Caco-2 (cell line): Measurements from ENCODE around the gene AKT3. TPM values are rescaled to one million over a fixed set of nuclear protein-coding genes. Genes with fewer than 3 reads are reported as not detected.

Experiments
- BruUV-seq: library from RNA; stranded (reverse); fragments of 400-500 nt; replicated peaks from 2 replicates; lab custom pipeline; 2021; lab: Mats Ljungman, UMichigan
- CTCF ChIA-PET: fragments of 300-600 bp; sonication (Branson Sonifier 250); formaldehyde crosslinking; loops from one replicate; lab custom pipeline; 2022; ENCODE audit warnings: antibody characterized with exemption; lab: Charles Lee
- POLR2A ChIA-PET: fragments of 300-600 bp; sonication (Branson Sonifier 250); formaldehyde crosslinking; loops from one replicate; lab custom pipeline; 2022; ENCODE audit warnings: antibody characterized with exemption; lab: Charles Lee
- DNase-seq, 2 experiments: peaks; one replicate each; pipeline versions ENCODE4 v3.0.0 to v3.0.0-alpha.2; 2020 to 2022
- H3K27me3 ChIP-seq: replicated peaks from 2 replicates; pipeline ENCODE4 v1.6.0; 2011; ENCODE audit warnings: low read length; ENCODE audit not compliant: control insufficient read depth, insufficient read depth
- H3K36me3 ChIP-seq: 2 replicates; pipeline ENCODE4 v1.5.1; 2011; ENCODE audit warnings: low read length; ENCODE audit not compliant: control insufficient read depth, insufficient read depth
- H3K4me1 ChIP-seq: fragments of 250-450 bp; sonication (Bioruptor Pico); 2 replicates; pipeline ENCODE4 v1.5.1; 2020; ENCODE audit warnings: mild to moderate bottlenecking
- H3K4me3 ChIP-seq: 2 replicates; pipeline ENCODE4 v1.5.1; 2011; ENCODE audit warnings: low read depth, mild to moderate bottlenecking, control low read depth, low read length
- H3K9me3 ChIP-seq: fragments of 250-450 bp; sonication (Bioruptor Pico); 2 replicates; pipeline ENCODE4 v1.5.1; 2020; ENCODE audit warnings: mild to moderate bottlenecking, moderate library complexity
- H3K27ac Mint-ChIP-seq: one replicate; pipeline ENCODE4 v1.8.0; 2022; ENCODE audit warnings: mixed read lengths; ENCODE audit not compliant: unreplicated experiment
- H3K27me3 Mint-ChIP-seq: one replicate; pipeline ENCODE4 v1.8.0; 2022; ENCODE audit warnings: mixed read lengths; ENCODE audit not compliant: insufficient read depth, unreplicated experiment
- H3K36me3 Mint-ChIP-seq: one replicate; pipeline ENCODE4 v1.8.0; 2022; ENCODE audit warnings: mild to moderate bottlenecking, mixed read lengths; ENCODE audit not compliant: insufficient read depth, unreplicated experiment
- H3K4me1 Mint-ChIP-seq: one replicate; pipeline ENCODE4 v1.8.0; 2022; ENCODE audit warnings: low read depth, mixed read lengths; ENCODE audit not compliant: unreplicated experiment
- H3K4me3 Mint-ChIP-seq: one replicate; pipeline ENCODE4 v1.8.0; 2022; ENCODE audit warnings: mild to moderate bottlenecking, moderate library complexity, mixed read lengths; ENCODE audit not compliant: unreplicated experiment
- H3K9me3 Mint-ChIP-seq: one replicate; pipeline ENCODE4 v1.8.0; 2022; ENCODE audit warnings: mixed read lengths; ENCODE audit not compliant: unreplicated experiment
- CTCF ChIP-seq, 2 experiments: fragments of 200-600 bp in 1 of 2; IDR thresholded peaks; 1 replicate in 1 of 2; 2 replicates in 1 of 2; pipeline versions ENCODE4 v1.5.1 to v1.8.0; 2011 to 2022; ENCODE audit warnings: antibody characterized with exemption in 1 of 2, control low read depth in 1 of 2, inconsistent platforms in 1 of 2, low read depth in 1 of 2, low read length in 1 of 2, mild to moderate bottlenecking in 1 of 2, moderate library complexity in 1 of 2; ENCODE audit not compliant: insufficient read depth in 1 of 2, severe bottlenecking in 1 of 2, unreplicated experiment in 1 of 2
- intact Hi-C: fragments of 100-400 bp; cut with micrococcal nuclease; formaldehyde crosslinking; loops from one replicate; pipeline ENCODE4 v1.10.0; 2022; ENCODE audit not compliant: unreplicated experiment
- total RNA-seq: library from RNA; stranded (reverse); gene quantifications from 2 replicates; pipeline ENCODE4 v1.2.3, GENCODE V29; 2022

The AKT3 gene
- total RNA-seq, 1 experiment from 2014 or later: 3.7 TPM

- no peak for TF ChIP-seq CTCF (IDR thresholded peaks at IDR 0.05; ENCODE audit: insufficient read depth in 1 of 2, low read depth in 1 of 2, low read length in 1 of 2, severe bottlenecking in 1 of 2, unreplicated experiment in 1 of 2)
These were observed 392.6 kb downstream of the AKT3 start for GRCh38 chr1:243457363-243457982.

GRCh38 chr1:243455760-243456651 lies 394.0 kb downstream of the AKT3 start:
- no peaks in the 10 kb centered on the region for H3K9me3 ChIP-seq
- Mint-ChIP-seq H3K27ac (no peak overlapping the region), H3K27me3 (no peaks in the 10 kb centered on the region), H3K4me1 (no peaks in the 10 kb centered on the region), H3K36me3 (no peaks in the 10 kb centered on the region), H3K4me3 (no peak overlapping the region), H3K9me3 (no peaks in the 10 kb centered on the region)
- no peaks in the 10 kb centered on the region for H3K4me1 ChIP-seq
- no TSS peak for BruUV-seq
- H3K36me3 ChIP-seq: no peaks in the 10 kb centered on the region
- CTCF ChIA-PET: no interaction called here
- DNase-seq: no peak
- POLR2A ChIA-PET: no interaction called here
- no peak for TF ChIP-seq CTCF (IDR thresholded peaks at IDR 0.05; ENCODE audit: insufficient read depth in 1 of 2, low read depth in 1 of 2, low read length in 1 of 2, severe bottlenecking in 1 of 2, unreplicated experiment in 1 of 2)
- no peaks in the 10 kb centered on the region for H3K27me3 ChIP-seq
- no peak overlapping the region for H3K4me3 ChIP-seq
- intact Hi-C loops: no loop called here

More at GRCh38 chr1:243457363-243457982, 392.6 kb downstream of the AKT3 start:
- intact Hi-C loops: no loop called here
- H3K9me3 Mint-ChIP-seq: no peaks in the 10 kb centered on the region
- no peaks in the 10 kb centered on the region for H3K27me3 ChIP-seq
- ChIA-PET CTCF (no interaction called here), POLR2A (no interaction called here)
- no peaks in the 10 kb centered on the region for H3K27me3 Mint-ChIP-seq
- no peaks in the 10 kb centered on the region for H3K4me1 ChIP-seq
- peaks cover 1% of the 10 kb centered on the region for H3K36me3 Mint-ChIP-seq
- no TSS peak for BruUV-seq
- no peaks in the 10 kb centered on the region for H3K9me3 ChIP-seq
- no peak overlapping the region for H3K4me3 ChIP-seq
- no peak overlapping the region for H3K27ac Mint-ChIP-seq
- DNase-seq: no peak
- H3K36me3 ChIP-seq: no peaks in the 10 kb centered on the region
- H3K4me1 Mint-ChIP-seq: no peaks in the 10 kb centered on the region
- H3K4me3 Mint-ChIP-seq: no peak overlapping the region

GRCh38 chr1:243454328-243454997 lies 395.6 kb downstream of the AKT3 start:
- POLR2A ChIA-PET: no interaction called here
- intact Hi-C loops: no loop called here

More at GRCh38 chr1:243454328-243454997, 395.6 kb downstream of the AKT3 start:
- CTCF ChIA-PET: no interaction called here
- Histone ChIP-seq H3K4me3 (no peak overlapping the region), H3K36me3 (no peaks in the 10 kb centered on the region), H3K9me3 (no peaks in the 10 kb centered on the region), H3K27me3 (no peaks in the 10 kb centered on the region), H3K4me1 (no peaks in the 10 kb centered on the region)
- no peak for TF ChIP-seq CTCF (IDR thresholded peaks at IDR 0.05; ENCODE audit: insufficient read depth in 1 of 2, low read depth in 1 of 2, low read length in 1 of 2, severe bottlenecking in 1 of 2, unreplicated experiment in 1 of 2)
- H3K27ac Mint-ChIP-seq: no peak overlapping the region
- no peaks in the 10 kb centered on the region for H3K27me3 Mint-ChIP-seq
- no peak for DNase-seq
- no peak overlapping the region for H3K4me3 Mint-ChIP-seq
- no peaks in the 10 kb centered on the region for H3K36me3 Mint-ChIP-seq
- BruUV-seq: no TSS peak
- no peaks in the 10 kb centered on the region for H3K4me1 Mint-ChIP-seq
- H3K9me3 Mint-ChIP-seq: no peaks in the 10 kb centered on the region
